WTC11 (cell line): ENCODE data around the gene MKLN1. TPM values are rescaled to one million over a fixed set of nuclear protein-coding genes. Genes with fewer than 3 reads are reported as not detected.

Source experiments
- ATAC-seq: fragments of 200-7000 bp; cut with Tn5 transposase; 2 replicates; pipeline ENCODE4 v1.10.0; 2021; ENCODE audit warnings: mild to moderate bottlenecking, moderate library complexity
- CTCF ChIA-PET: fragments of 300-600 bp; sonication (Branson Sonifier 250); formaldehyde crosslinking; loops from one replicate; lab custom pipeline; 2021; ENCODE audit warnings: antibody characterized with exemption; lab: Charles Lee
- POLR2A ChIA-PET: fragments of 350-600 bp; sonication (Branson Sonifier 250); formaldehyde crosslinking; loops from one replicate; lab custom pipeline; 2021; ENCODE audit warnings: antibody characterized with exemption; lab: Charles Lee
- DNase-seq: peaks from one replicate; pipeline ENCODE4 v3.0.0; 2021; ENCODE audit warnings: low spot score
- H3K27ac Mint-ChIP-seq: 2 replicates; pipeline ENCODE4 v1.8.0; 2021; ENCODE audit warnings: mixed read lengths
- H3K27me3 Mint-ChIP-seq: 2 replicates; pipeline ENCODE4 v1.8.0; 2021; ENCODE audit warnings: low read depth, mild to moderate bottlenecking, moderate library complexity, mixed read lengths
- H3K36me3 Mint-ChIP-seq: 2 replicates; pipeline ENCODE4 v1.8.0; 2021; ENCODE audit warnings: mixed read lengths
- H3K4me1 Mint-ChIP-seq: 2 replicates; pipeline ENCODE4 v1.8.0; 2022; ENCODE audit warnings: mixed read lengths
- H3K4me3 Mint-ChIP-seq: 2 replicates; pipeline ENCODE4 v1.8.0; 2021; ENCODE audit warnings: mild to moderate bottlenecking, moderate library complexity, mixed read lengths
- H3K9me3 Mint-ChIP-seq: 2 replicates; pipeline ENCODE4 v1.8.0; 2021; ENCODE audit warnings: mixed read lengths
- CREM ChIP-seq: sonication (generic); formaldehyde crosslinking; IDR thresholded peaks from 2 replicates; pipeline ENCODE4 v1.8.1; 2022; ENCODE audit warnings: mild to moderate bottlenecking, missing genetic modification reagents, moderate library complexity
- ERG ChIP-seq: fragments of 250-450 bp; sonication (Bioruptor Pico); IDR thresholded peaks from 2 replicates; pipeline ENCODE4 v1.8.0; 2021; ENCODE audit warnings: mild to moderate bottlenecking
- GABPB1 ChIP-seq: sonication (generic); formaldehyde crosslinking; IDR thresholded peaks from 2 replicates; pipeline ENCODE4 v1.8.1; 2023; ENCODE audit warnings: mild to moderate bottlenecking, missing genetic modification reagents
- HMGA2 ChIP-seq: fragments of 250-450 bp; sonication (Bioruptor Pico); IDR thresholded peaks from 2 replicates; pipeline ENCODE4 v1.4.0; 2021; ENCODE audit warnings: mild to moderate bottlenecking, moderate library complexity
- IRF1 ChIP-seq: sonication (generic); formaldehyde crosslinking; IDR thresholded peaks from 2 replicates; pipeline ENCODE4 v1.8.0; 2023; ENCODE audit warnings: missing genetic modification reagents
- MLX ChIP-seq: sonication (generic); formaldehyde crosslinking; IDR thresholded peaks from 2 replicates; pipeline ENCODE4 v1.8.1; 2023; ENCODE audit warnings: mild to moderate bottlenecking, missing genetic modification reagents, moderate library complexity
- NR3C1 ChIP-seq: sonication (generic); formaldehyde crosslinking; conservative IDR thresholded peaks from 2 replicates; pipeline ENCODE4 v1.8.1; 2023; ENCODE audit warnings: low read depth, mild to moderate bottlenecking, missing genetic modification reagents
- TEAD4 ChIP-seq: sonication (generic); formaldehyde crosslinking; IDR thresholded peaks from 2 replicates; pipeline ENCODE4 v1.8.0; 2022; ENCODE audit warnings: mild to moderate bottlenecking, missing genetic modification reagents
- USF1 ChIP-seq: sonication (generic); formaldehyde crosslinking; IDR thresholded peaks from 2 replicates; pipeline ENCODE4 v1.8.0; 2022; ENCODE audit warnings: mild to moderate bottlenecking, missing genetic modification reagents
- ZNF281 ChIP-seq: sonication (generic); formaldehyde crosslinking; IDR thresholded peaks from 2 replicates; pipeline ENCODE4 v1.8.0; 2023; ENCODE audit warnings: mild to moderate bottlenecking, missing genetic modification reagents
- ZNF396 ChIP-seq: fragments of 250-450 bp; sonication (Bioruptor Pico); IDR thresholded peaks from 2 replicates; pipeline ENCODE4 v1.8.0; 2021; ENCODE audit warnings: mild to moderate bottlenecking, moderate library complexity, borderline replicate concordance
- ZNF512 ChIP-seq: sonication (generic); formaldehyde crosslinking; IDR thresholded peaks from 2 replicates; pipeline ENCODE4 v1.8.1; 2022; ENCODE audit warnings: missing genetic modification reagents, borderline replicate concordance
- ZNF671 ChIP-seq: fragments of 250-450 bp; sonication (Bioruptor Pico); IDR thresholded peaks from 2 replicates; pipeline ENCODE4 v1.8.0; 2021; ENCODE audit warnings: mild to moderate bottlenecking
- ZSCAN18 ChIP-seq: fragments of 250-450 bp; sonication (Bioruptor Pico); IDR thresholded peaks from 2 replicates; pipeline ENCODE4 v2.1.2; 2022; ENCODE audit warnings: mild to moderate bottlenecking, moderate library complexity
- total RNA-seq: library from RNA; stranded (reverse); gene quantifications from 3 replicates; pipeline ENCODE4 v1.2.3, GENCODE V29; 2021

Gene MKLN1
- total RNA-seq, 1 experiment from 2014 or later = 37.6 TPM

GRCh38 chr7:131321656-131322055, 6.0 kb upstream of the MKLN1 start:
- CTCF ChIA-PET = interaction anchor here (0.5 kb wide), 1 partner anchor 158 kb away, joined by 4 read pairs; no protein-coding TSS in a partner anchor
- H3K27ac Mint-ChIP-seq = no peak overlapping the region
- H3K9me3 Mint-ChIP-seq = no peaks in the 10 kb centered on the region

GRCh38 chr7:131322061-131322460, 5.6 kb upstream of the MKLN1 start:
- H3K36me3 Mint-ChIP-seq = no peaks in the 10 kb centered on the region
- peaks cover 27% of the 10 kb centered on the region for H3K4me1 Mint-ChIP-seq
- ChIA-PET POLR2A (no interaction called here), CTCF (no interaction called here)
- no peak overlapping the region for H3K4me3 Mint-ChIP-seq
- H3K27me3 Mint-ChIP-seq = no peaks in the 10 kb centered on the region
- H3K27ac Mint-ChIP-seq = no peak overlapping the region
- no peak for TF ChIP-seq NR3C1
- TF ChIP-seq TEAD4 (CRISPR knock-in tag) = no peak
- TF ChIP-seq CREM = no peak
- TF ChIP-seq ZNF671 (CRISPR knock-in tag) = no peak
- TF ChIP-seq USF1 (CRISPR knock-in tag) = no peak
- TF ChIP-seq ERG (CRISPR knock-in tag) = no peak
- no peak for TF ChIP-seq IRF1 (CRISPR knock-in tag)
- no peak for TF ChIP-seq ZNF281 (CRISPR knock-in tag)
- no peak for TF ChIP-seq MLX (CRISPR knock-in tag)
- no peak for TF ChIP-seq ZSCAN18 (CRISPR knock-in tag)
- no peak for DNase-seq
- ATAC-seq = no peak
- no peaks in the 10 kb centered on the region for H3K9me3 Mint-ChIP-seq

More at GRCh38 chr7:131321656-131322055, 6.0 kb upstream of the MKLN1 start:
- DNase-seq (no peak), ATAC-seq (no peak)
- no peaks in the 10 kb centered on the region for H3K27me3 Mint-ChIP-seq
- peaks cover 23% of the 10 kb centered on the region for H3K4me1 Mint-ChIP-seq
- no peaks in the 10 kb centered on the region for H3K36me3 Mint-ChIP-seq
- TF ChIP-seq ZNF396 (CRISPR knock-in tag) (no peak), ZNF512 (no peak), GABPB1 (CRISPR knock-in tag) (no peak), HMGA2 (CRISPR knock-in tag) (no peak)
- TF ChIP-seq, all 79 proteins: peak for 0
- POLR2A ChIA-PET = no interaction called here
- H3K4me3 Mint-ChIP-seq = no peak overlapping the region
